HCT116 (cell line): ENCODE data around the gene FNDC11. TPM values are rescaled to one million over a fixed set of nuclear protein-coding genes. Genes with fewer than 3 reads are reported as not detected.

Source experiments
- ATAC-seq: fragments of 200-7000 bp; cut with Tn5 transposase; 2 replicates; pipeline ENCODE4 v1.9.1; 2020; ENCODE audit warnings: mild to moderate bottlenecking, moderate library complexity
- BruUV-seq: library from RNA; stranded (reverse); fragments of 400-500 nt; replicated peaks from 2 replicates; lab custom pipeline; 2021; lab: Mats Ljungman, UMichigan
- CTCF ChIA-PET: fragments of 300-600 bp; sonication (Branson Sonifier 250); formaldehyde crosslinking; loops from one replicate; lab custom pipeline; 2021; ENCODE audit warnings: antibody characterized with exemption; lab: Charles Lee
- POLR2A ChIA-PET: fragments of 300-600, 350-600 bp; sonication (Branson Sonifier 250); formaldehyde crosslinking; loops from one replicate; lab custom pipeline; 2021; ENCODE audit warnings: antibody characterized with exemption; lab: Charles Lee
- RAD21 ChIA-PET, 2 experiments: fragments of 300-600 bp; sonication (Branson Sonifier 250); formaldehyde crosslinking; loops; one replicate each; lab custom pipeline; 2023; ENCODE audit warnings: low total read pairs in 2 of 2; ENCODE audit not compliant: uncharacterized antibody in 2 of 2, unreplicated experiment in 2 of 2, low non-redundant PET in 1 of 2; lab: Charles Lee
- DNase-seq: peaks from one replicate; pipeline ENCODE4 v3.0.0-alpha.2; 2010; ENCODE audit warnings: low read depth, low spot score
- H2AFZ ChIP-seq: fragments of 200-600 bp; shearing (Covaris generic), sonication (generic); 2 replicates; pipeline ENCODE4 v1.6.1; 2017; ENCODE audit warnings: low read depth, mixed run types, mixed read lengths, antibody characterized with exemption, low read length; ENCODE audit not compliant: poor library complexity, severe bottlenecking
- H3K27ac ChIP-seq: 2 replicates; pipeline ENCODE4 v1.5.1; 2012; ENCODE audit warnings: low read depth, low read length
- H3K27me3 ChIP-seq: fragments of 200-600 bp; sonication (generic); 2 replicates; pipeline ENCODE4 v1.6.1; 2016; ENCODE audit warnings: mixed run types, low read length, mixed read lengths; ENCODE audit not compliant: insufficient read depth
- H3K36me3 ChIP-seq, 2 experiments: fragments of 200-500 bp in 1 of 2; fragments of 200-600 bp in 1 of 2; sonication (Bioruptor generic) in 1 of 2; sonication (generic) in 1 of 2; 2 replicates each; pipeline versions ENCODE4 v1.5.1 to v1.6.1; 2014 to 2016; ENCODE audit warnings: low read length in 2 of 2, inconsistent platforms in 1 of 2, mixed read lengths in 1 of 2, mixed run types in 1 of 2; ENCODE audit not compliant: insufficient read depth in 2 of 2, control insufficient read depth in 1 of 2
- H3K4me1 ChIP-seq, 2 experiments: fragments of 200-600 bp in 1 of 2; sonication (generic) in 1 of 2; 2 replicates each; pipeline versions ENCODE4 v1.5.1 to v1.6.1; 2012 to 2017; ENCODE audit warnings: low read length in 2 of 2, inconsistent platforms in 1 of 2, mild to moderate bottlenecking in 1 of 2, mixed read lengths in 1 of 2, mixed run types in 1 of 2, moderate library complexity in 1 of 2; ENCODE audit not compliant: insufficient read depth in 2 of 2, control insufficient read depth in 1 of 2
- H3K4me2 ChIP-seq: fragments of 200-600 bp; sonication (generic); 2 replicates; pipeline ENCODE4 v1.6.1; 2017; ENCODE audit warnings: mixed run types, low read length, mixed read lengths
- H3K4me3 ChIP-seq, 2 experiments: fragments of 200-600 bp in 1 of 2; sonication (generic) in 1 of 2; replicated peaks in 1 of 2; 2 replicates each; pipeline ENCODE4 v1.5.1; 2011 to 2016; ENCODE audit warnings: low read length in 2 of 2, control low read depth in 1 of 2, low read depth in 1 of 2, mild to moderate bottlenecking in 1 of 2, mixed read lengths in 1 of 2, mixed run types in 1 of 2
- H3K79me2 ChIP-seq: fragments of 200-600 bp; sonication (generic); 2 replicates; pipeline ENCODE4 v1.6.1; 2017; ENCODE audit warnings: mild to moderate bottlenecking, mixed run types, low read length, moderate library complexity, mixed read lengths; ENCODE audit not compliant: insufficient read depth
- H3K9ac ChIP-seq: fragments of 200-600 bp; sonication (generic); 2 replicates; pipeline ENCODE4 v1.6.1; 2016; ENCODE audit warnings: low read length, mixed read lengths
- H3K9me2 ChIP-seq: fragments of 200-600 bp; sonication (generic), shearing (Covaris generic); 2 replicates; pipeline ENCODE4 v1.6.1; 2017; ENCODE audit warnings: mixed run types, mild to moderate bottlenecking, moderate library complexity; ENCODE audit not compliant: insufficient read depth
- H3K9me3 ChIP-seq, 2 experiments: fragments of 200-500 bp in 1 of 2; fragments of 200-600 bp in 1 of 2; sonication (Bioruptor generic) in 1 of 2; sonication (generic) in 1 of 2; 2 replicates each; pipeline ENCODE4 v1.6.1; 2014 to 2017; ENCODE audit warnings: low read length in 2 of 2, mixed read lengths in 2 of 2, inconsistent platforms in 1 of 2, low read depth in 1 of 2, mild to moderate bottlenecking in 1 of 2, mixed run types in 1 of 2, moderate library complexity in 1 of 2; ENCODE audit not compliant: control insufficient read depth in 1 of 2, insufficient read depth in 1 of 2
- H4K20me1 ChIP-seq: fragments of 200-600 bp; sonication (generic), shearing (Covaris generic); 2 replicates; pipeline ENCODE4 v1.6.1; 2017; ENCODE audit warnings: mixed run types, mild to moderate bottlenecking, moderate library complexity; ENCODE audit not compliant: insufficient read depth
- POLR2A ChIP-seq: IDR thresholded peaks from 2 replicates; pipeline ENCODE4 v1.7.0; 2011; ENCODE audit warnings: borderline replicate concordance; ENCODE audit not compliant: insufficient read depth, insufficient read length; ENCODE audit errors: extremely low read depth
- REST ChIP-seq: IDR thresholded peaks from 2 replicates; pipeline ENCODE4 v1.6.1; 2012; ENCODE audit warnings: low read depth
- intact Hi-C: fragments of 100-400 bp; cut with micrococcal nuclease; formaldehyde crosslinking; loops from 2 replicates; pipeline ENCODE4 v1.10.0; 2022
- total RNA-seq: library from RNA; stranded (reverse); gene quantifications from one replicate; pipeline ENCODE4 v1.2.1, GENCODE V29; 2021; ENCODE audit not compliant: unreplicated experiment

FNDC11 gene
- total RNA-seq, 1 experiment from 2014 or later, result 5.5 TPM

GRCh38 chr20:63573647-63574131 is 19.7 kb downstream of the FNDC11 start:
- H3K4me1 ChIP-seq, result peaks cover 12 to 27% of the 10 kb centered on the region in 2 experiments
- H3K9me3 ChIP-seq, result no peaks in the 10 kb centered on the region
- CTCF ChIA-PET, result interaction anchor here (0.6 to 3.0 kb wide), 5 partner anchors 21 to 404 kb away, joined by 3 to 24 read pairs (median 3); partner anchors contain the start of genes ARFRP1, PTK6 and ZGPAT
- no peaks in the 10 kb centered on the region for H3K27me3 ChIP-seq
- H3K27ac ChIP-seq, result peak overlapping the region; percentile 43; the same call in 1 of the 2 replicates
- RAD21 ChIA-PET, result interaction anchor here in 1 of 2 experiments (0.6 kb wide), 2 partner anchors 8 to 69 kb away, joined by 3 read pairs; no protein-coding TSS in a partner anchor
- DNase-seq (no peak), ATAC-seq (peak; percentile 41)
- intact Hi-C loops, result loop anchor here (2.0 to 10.0 kb wide), 2 partner anchors 35 to 51 kb away; partner anchors contain the start of gene GMEB2
- no peaks in the 10 kb centered on the region for H3K9me2 ChIP-seq
- H3K4me3 ChIP-seq, result peak overlapping the region; percentile 83 to 86
- POLR2A ChIA-PET, result interaction anchor here (0.6 to 1.6 kb wide), 11 partner anchors 8 to 268 kb away, joined by 3 to 8 read pairs (median 3); partner anchors contain the start of genes GMEB2 and RTEL1
- H2AFZ ChIP-seq, result no peak overlapping the region
- H3K79me2 ChIP-seq, result peaks cover 4% of the 10 kb centered on the region; the same call in 1 of the 2 replicates
- no peaks in the 10 kb centered on the region for H3K36me3 ChIP-seq
- no peaks in the 10 kb centered on the region for H4K20me1 ChIP-seq
- peak overlapping the region; percentile 99 for H3K4me2 ChIP-seq
- peak overlapping the region; percentile 84 for H3K9ac ChIP-seq
- TF ChIP-seq REST, result no peak
- no peak for TF ChIP-seq POLR2A
- BruUV-seq, result TSS peak; percentile 65
